Liver (tissue), 9 donors: ENCODE data around the gene SLC22A31. TPM values are rescaled to one million over a fixed set of nuclear protein-coding genes. Genes with fewer than 3 reads are reported as not detected.

Experiments
- DNase-seq: peaks from one replicate; pipeline ENCODE4 v3.0.0-alpha.2; 2017; ENCODE audit warnings: low spot score
- H3K27ac ChIP-seq, 2 donors: one replicate each; pipeline ENCODE4 v1.7.0; 2013; ENCODE audit warnings: inconsistent platforms in 2 of 2, low read length in 2 of 2, control low read depth in 1 of 2, low read depth in 1 of 2, mild to moderate bottlenecking in 1 of 2
- H3K27me3 ChIP-seq, 4 donors: one replicate each; pipeline versions ENCODE4 v1.6.1 to v1.7.0; 2013; ENCODE audit warnings: low read length in 3 of 4, inconsistent platforms in 1 of 4, mild to moderate bottlenecking in 1 of 4, moderate library complexity in 1 of 4; ENCODE audit not compliant: control insufficient read depth in 4 of 4, insufficient read depth in 4 of 4
- H3K36me3 ChIP-seq, 4 donors: one replicate each; pipeline versions ENCODE4 v1.6.1 to v1.7.0; 2013; ENCODE audit warnings: low read length in 3 of 4, mild to moderate bottlenecking in 3 of 4, low read depth in 1 of 4, moderate library complexity in 1 of 4; ENCODE audit not compliant: control insufficient read depth in 4 of 4, insufficient read depth in 3 of 4
- H3K4me1 ChIP-seq, 4 donors: one replicate each; pipeline versions ENCODE4 v1.6.1 to v1.7.0; 2013; ENCODE audit warnings: low read length in 3 of 4, mild to moderate bottlenecking in 3 of 4, moderate library complexity in 1 of 4; ENCODE audit not compliant: control insufficient read depth in 4 of 4, insufficient read depth in 4 of 4
- H3K4me3 ChIP-seq, 3 donors: one replicate each; pipeline versions ENCODE4 v1.6.1 to v1.7.0; 2013; ENCODE audit warnings: low read length in 3 of 3, control low read depth in 1 of 3, low read depth in 1 of 3, mild to moderate bottlenecking in 1 of 3
- H3K9ac ChIP-seq, 2 donors: one replicate each; pipeline ENCODE4 v1.7.0; 2013; ENCODE audit warnings: low read length in 2 of 2, mild to moderate bottlenecking in 2 of 2, moderate library complexity in 2 of 2, control low read depth in 1 of 2, low read depth in 1 of 2
- H3K9me3 ChIP-seq, 4 donors: one replicate each; pipeline versions ENCODE4 v1.6.1 to v1.7.0; 2013; ENCODE audit warnings: low read length in 3 of 4; ENCODE audit not compliant: control insufficient read depth in 4 of 4
- EGR1 ChIP-seq, 2 donors: IDR thresholded peaks; 2 replicates each; pipeline ENCODE4 v1.6.1; 2016 to 2018; ENCODE audit warnings: antibody characterized with exemption in 2 of 2, low read depth in 2 of 2
- FOXA1 ChIP-seq: IDR thresholded peaks from 2 replicates; pipeline ENCODE4 v1.6.1; 2016; ENCODE audit warnings: antibody characterized with exemption
- FOXA2 ChIP-seq: IDR thresholded peaks from 2 replicates; pipeline ENCODE4 v1.6.1; 2016; ENCODE audit warnings: antibody characterized with exemption
- GABPA ChIP-seq, 2 donors: IDR thresholded peaks in 1 of 2; conservative IDR thresholded peaks in 1 of 2; 2 replicates each; pipeline ENCODE4 v1.6.1; 2016; ENCODE audit warnings: antibody characterized with exemption in 2 of 2, mild to moderate bottlenecking in 1 of 2, moderate library complexity in 1 of 2
- HNF4A ChIP-seq, 2 donors: conservative IDR thresholded peaks; 2 replicates each; pipeline ENCODE4 v1.6.1; 2016; ENCODE audit warnings: antibody characterized with exemption in 2 of 2, mild to moderate bottlenecking in 2 of 2
- HNF4G ChIP-seq: IDR thresholded peaks from 2 replicates; pipeline ENCODE4 v1.6.1; 2016; ENCODE audit warnings: antibody characterized with exemption
- JUND ChIP-seq, 2 donors: IDR thresholded peaks; 2 replicates each; pipeline ENCODE4 v1.6.1; 2016; ENCODE audit warnings: antibody characterized with exemption in 2 of 2
- NR2F2 ChIP-seq: IDR thresholded peaks from 2 replicates; pipeline ENCODE4 v1.6.1; 2016; ENCODE audit warnings: antibody characterized with exemption
- RAD21 ChIP-seq, 2 donors: IDR thresholded peaks; 2 replicates each; pipeline ENCODE4 v1.6.1; 2016; ENCODE audit warnings: antibody characterized with exemption in 2 of 2, mild to moderate bottlenecking in 2 of 2
- RXRA ChIP-seq, 2 donors: IDR thresholded peaks; 2 replicates each; pipeline ENCODE4 v1.6.1; 2017 to 2018; ENCODE audit warnings: antibody characterized with exemption in 2 of 2, mild to moderate bottlenecking in 1 of 2
- SP1 ChIP-seq: IDR thresholded peaks from 2 replicates; pipeline ENCODE4 v1.6.1; 2018; ENCODE audit warnings: antibody characterized with exemption, mild to moderate bottlenecking
- TAF1 ChIP-seq: conservative IDR thresholded peaks from 2 replicates; pipeline ENCODE4 v1.6.1; 2016; ENCODE audit warnings: antibody characterized with exemption, mild to moderate bottlenecking
- YY1 ChIP-seq: IDR thresholded peaks from 2 replicates; pipeline ENCODE4 v1.6.1; 2016; ENCODE audit warnings: antibody characterized with exemption, mild to moderate bottlenecking
- ZBTB33 ChIP-seq: IDR thresholded peaks from 2 replicates; pipeline ENCODE4 v1.6.1; 2016; ENCODE audit warnings: antibody characterized with exemption
- WGBS: extraction: QIAGEN DNeasy Blood & Tissue Kit; methylation state at CpG from one replicate; pipeline ENCODE4 v1.1.7; 2013; 5-methylcytosine and 5-hydroxymethylcytosine counted together
- polyA plus RNA-seq, 2 donors: library from polyadenylated mRNA; stranded (reverse) in 1 of 2; unstranded in 1 of 2; fragments of 200-250 nt in 1 of 2; fragments of >200 nt in 1 of 2; fragmentation: Nextera tagmentation in 1 of 2; extraction: Ambion mirVana in 1 of 2; gene quantifications; one replicate each; pipeline versions ENCODE4 v1.2.1 to v1.2.3, GENCODE V29; 2013 to 2015
- total RNA-seq, 2 donors: library from RNA; depleted of rRNA; stranded (reverse); fragments of >200 nt; gene quantifications; one replicate each; pipeline ENCODE4 v1.2.3, GENCODE V29; 2014
- TF ChIP-seq, protein P1 (sequence below): IDR thresholded peaks from 2 replicates; pipeline ENCODE4 v1.6.1; 2016; ENCODE audit warnings: antibody characterized with exemption, mild to moderate bottlenecking
- TF ChIP-seq, protein P2 (sequence below): fragments of 150-350 bp; IDR thresholded peaks from 2 replicates; pipeline ENCODE4 v1.5.1; 2017; ENCODE audit warnings: improper control_type of control experiment, low read depth, low read length; ENCODE audit not compliant: missing input control
- TF ChIP-seq, protein P3 (sequence below): IDR thresholded peaks from 2 replicates; pipeline ENCODE4 v1.6.1; 2016; ENCODE audit warnings: antibody characterized with exemption
- TF ChIP-seq, protein P4 (sequence below): IDR thresholded peaks from 2 replicates; pipeline ENCODE4 v1.6.1; 2016; ENCODE audit warnings: antibody characterized with exemption
- donor health status: healthy.
- donor health status: healthy.
- donor health status: healthy.
- donor health status: healthy.
- donor health status: healthy.

Gene SLC22A31
- total and polyA plus RNA-seq, 4 donors, result 0.15 to 0.50 (median 0.48) TPM; not detected in 1

DNA sequence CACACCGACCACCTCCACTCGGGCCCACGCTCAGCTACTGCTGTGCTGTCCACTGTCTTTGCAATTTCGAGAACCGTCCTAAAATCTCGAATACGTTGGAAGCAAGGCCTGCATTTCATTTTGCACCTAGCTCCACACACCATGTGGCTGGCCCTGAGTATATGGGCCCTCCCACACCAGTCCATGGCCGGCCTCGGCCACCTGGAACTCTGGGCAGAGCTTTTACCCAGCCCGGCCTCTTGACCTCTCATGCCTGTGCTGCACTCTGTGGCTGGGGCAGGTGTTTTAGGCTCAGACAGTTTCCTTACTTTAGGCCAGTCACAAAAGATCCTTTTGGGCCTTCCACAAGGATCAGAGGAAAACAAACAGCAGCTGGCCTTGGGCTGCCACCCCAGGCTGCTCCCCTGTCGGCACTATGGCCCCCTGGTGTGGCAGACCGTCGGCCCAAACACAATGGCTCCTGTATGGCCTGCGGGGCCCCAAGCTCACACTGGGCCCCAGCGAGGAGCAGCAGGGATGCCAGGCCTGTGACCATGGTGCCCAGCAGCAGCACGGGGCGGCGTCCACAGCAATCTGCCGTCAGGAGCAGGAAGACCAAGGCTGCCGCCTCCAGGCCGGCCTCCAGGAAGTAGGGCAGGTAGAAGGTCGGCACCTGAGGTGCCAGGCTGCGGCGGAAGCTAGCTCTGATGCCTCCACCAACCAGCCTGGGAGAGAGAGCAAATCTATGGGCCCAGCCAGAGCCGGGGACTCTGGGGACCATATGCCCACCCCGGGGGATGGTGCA is 2.5 kb downstream of the SLC22A31 start:
- H3K27me3 ChIP-seq, result peaks cover 0 to 13% (median 6%) of the 10 kb centered on the region in 4 donors
- no peak for DNase-seq
- no peak overlapping the region for H3K4me3 ChIP-seq
- no peak overlapping the region for H3K27ac ChIP-seq
- TF ChIP-seq, protein P1, sequence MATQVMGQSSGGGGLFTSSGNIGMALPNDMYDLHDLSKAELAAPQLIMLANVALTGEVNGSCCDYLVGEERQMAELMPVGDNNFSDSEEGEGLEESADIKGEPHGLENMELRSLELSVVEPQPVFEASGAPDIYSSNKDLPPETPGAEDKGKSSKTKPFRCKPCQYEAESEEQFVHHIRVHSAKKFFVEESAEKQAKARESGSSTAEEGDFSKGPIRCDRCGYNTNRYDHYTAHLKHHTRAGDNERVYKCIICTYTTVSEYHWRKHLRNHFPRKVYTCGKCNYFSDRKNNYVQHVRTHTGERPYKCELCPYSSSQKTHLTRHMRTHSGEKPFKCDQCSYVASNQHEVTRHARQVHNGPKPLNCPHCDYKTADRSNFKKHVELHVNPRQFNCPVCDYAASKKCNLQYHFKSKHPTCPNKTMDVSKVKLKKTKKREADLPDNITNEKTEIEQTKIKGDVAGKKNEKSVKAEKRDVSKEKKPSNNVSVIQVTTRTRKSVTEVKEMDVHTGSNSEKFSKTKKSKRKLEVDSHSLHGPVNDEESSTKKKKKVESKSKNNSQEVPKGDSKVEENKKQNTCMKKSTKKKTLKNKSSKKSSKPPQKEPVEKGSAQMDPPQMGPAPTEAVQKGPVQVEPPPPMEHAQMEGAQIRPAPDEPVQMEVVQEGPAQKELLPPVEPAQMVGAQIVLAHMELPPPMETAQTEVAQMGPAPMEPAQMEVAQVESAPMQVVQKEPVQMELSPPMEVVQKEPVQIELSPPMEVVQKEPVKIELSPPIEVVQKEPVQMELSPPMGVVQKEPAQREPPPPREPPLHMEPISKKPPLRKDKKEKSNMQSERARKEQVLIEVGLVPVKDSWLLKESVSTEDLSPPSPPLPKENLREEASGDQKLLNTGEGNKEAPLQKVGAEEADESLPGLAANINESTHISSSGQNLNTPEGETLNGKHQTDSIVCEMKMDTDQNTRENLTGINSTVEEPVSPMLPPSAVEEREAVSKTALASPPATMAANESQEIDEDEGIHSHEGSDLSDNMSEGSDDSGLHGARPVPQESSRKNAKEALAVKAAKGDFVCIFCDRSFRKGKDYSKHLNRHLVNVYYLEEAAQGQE, result no peak
- TF ChIP-seq, protein P2, sequence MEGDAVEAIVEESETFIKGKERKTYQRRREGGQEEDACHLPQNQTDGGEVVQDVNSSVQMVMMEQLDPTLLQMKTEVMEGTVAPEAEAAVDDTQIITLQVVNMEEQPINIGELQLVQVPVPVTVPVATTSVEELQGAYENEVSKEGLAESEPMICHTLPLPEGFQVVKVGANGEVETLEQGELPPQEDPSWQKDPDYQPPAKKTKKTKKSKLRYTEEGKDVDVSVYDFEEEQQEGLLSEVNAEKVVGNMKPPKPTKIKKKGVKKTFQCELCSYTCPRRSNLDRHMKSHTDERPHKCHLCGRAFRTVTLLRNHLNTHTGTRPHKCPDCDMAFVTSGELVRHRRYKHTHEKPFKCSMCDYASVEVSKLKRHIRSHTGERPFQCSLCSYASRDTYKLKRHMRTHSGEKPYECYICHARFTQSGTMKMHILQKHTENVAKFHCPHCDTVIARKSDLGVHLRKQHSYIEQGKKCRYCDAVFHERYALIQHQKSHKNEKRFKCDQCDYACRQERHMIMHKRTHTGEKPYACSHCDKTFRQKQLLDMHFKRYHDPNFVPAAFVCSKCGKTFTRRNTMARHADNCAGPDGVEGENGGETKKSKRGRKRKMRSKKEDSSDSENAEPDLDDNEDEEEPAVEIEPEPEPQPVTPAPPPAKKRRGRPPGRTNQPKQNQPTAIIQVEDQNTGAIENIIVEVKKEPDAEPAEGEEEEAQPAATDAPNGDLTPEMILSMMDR, result no peak
- TF ChIP-seq, protein P3, sequence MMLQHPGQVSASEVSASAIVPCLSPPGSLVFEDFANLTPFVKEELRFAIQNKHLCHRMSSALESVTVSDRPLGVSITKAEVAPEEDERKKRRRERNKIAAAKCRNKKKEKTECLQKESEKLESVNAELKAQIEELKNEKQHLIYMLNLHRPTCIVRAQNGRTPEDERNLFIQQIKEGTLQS, result no peak
- no peak for TF ChIP-seq ZBTB33
- no peak for TF ChIP-seq NR2F2
- no peak for TF ChIP-seq YY1
- TF ChIP-seq RXRA (IDR thresholded peaks at IDR 0.05), result no peak
- no peak for TF ChIP-seq HNF4G
- no peak for TF ChIP-seq TAF1
- no peak for TF ChIP-seq RAD21 (IDR thresholded peaks at IDR 0.05)
- no peak for TF ChIP-seq GABPA (IDR thresholded peaks at IDR 0.05 in 1 of 2, conservative IDR thresholded peaks at IDR 0.05 in 1 of 2)
- TF ChIP-seq EGR1 (IDR thresholded peaks at IDR 0.05; ENCODE audit: low read depth in 2 of 2), result no peak
- TF ChIP-seq HNF4A (conservative IDR thresholded peaks at IDR 0.05), result no peak
- no peak for TF ChIP-seq SP1
- TF ChIP-seq FOXA1, result no peak
- no peak for TF ChIP-seq JUND (IDR thresholded peaks at IDR 0.05)
- TF ChIP-seq FOXA2, result no peak
- TF ChIP-seq, protein P4, sequence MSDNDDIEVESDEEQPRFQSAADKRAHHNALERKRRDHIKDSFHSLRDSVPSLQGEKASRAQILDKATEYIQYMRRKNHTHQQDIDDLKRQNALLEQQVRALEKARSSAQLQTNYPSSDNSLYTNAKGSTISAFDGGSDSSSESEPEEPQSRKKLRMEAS, result no peak
- no peak overlapping the region for H3K9ac ChIP-seq
- H3K36me3 ChIP-seq, result no peaks in the 10 kb centered on the region
- peaks cover 0 to 10% (median 9%) of the 10 kb centered on the region in 4 donors for H3K4me1 ChIP-seq
- H3K9me3 ChIP-seq, result peaks cover 0 to 3% (median 1%) of the 10 kb centered on the region in 4 donors
- 85% methylated on average over 26 of the region's 26 CpGs for WGBS
